HEK293 (cell line): ENCODE data around the gene SRRM5.

Source experiments
- CTCF ChIA-PET: fragments of 350-600 bp; formaldehyde crosslinking; extraction: SDS; loops from one replicate; lab custom pipeline; 2021; ENCODE audit warnings: antibody characterized with exemption; lab: Yijun Ruan, JAX
- POLR2A ChIA-PET: fragments of 300-600 bp; formaldehyde crosslinking; extraction: SDS; loops from one replicate; lab custom pipeline; 2020; ENCODE audit warnings: antibody characterized with exemption, inconsistent platforms; lab: Yijun Ruan, JAX
- H3K27ac ChIP-seq: fragments of 200-500 bp; sonication (Bioruptor generic); 2 replicates; pipeline ENCODE4 v1.5.1; 2014; ENCODE audit warnings: low read depth, low read length, control low read depth, inconsistent platforms; ENCODE audit errors: extremely low read depth
- H3K36me3 ChIP-seq, 2 experiments: fragments of 200-500 bp in 1 of 2; sonication (Bioruptor generic) in 1 of 2; 1 replicate in 1 of 2; 2 replicates in 1 of 2; pipeline ENCODE4 v1.5.1; 2014 to 2017; ENCODE audit warnings: inconsistent platforms in 2 of 2, low read length in 2 of 2; ENCODE audit not compliant: control insufficient read depth in 2 of 2, insufficient read depth in 1 of 2
- H3K4me1 ChIP-seq: fragments of 200-500 bp; sonication (Bioruptor generic); 2 replicates; pipeline ENCODE4 v1.5.1; 2014; ENCODE audit warnings: mild to moderate bottlenecking, low read length, inconsistent platforms; ENCODE audit not compliant: control insufficient read depth, insufficient read depth
- H3K4me3 ChIP-seq: 2 replicates; pipeline ENCODE4 v1.5.1; 2011; ENCODE audit warnings: low read depth, mild to moderate bottlenecking, control low read depth, low read length, moderate library complexity
- H3K9me3 ChIP-seq: fragments of 200-500 bp; sonication (Bioruptor generic); 2 replicates; pipeline ENCODE4 v1.5.1; 2014; ENCODE audit warnings: low read depth, low read length, inconsistent platforms; ENCODE audit not compliant: control insufficient read depth, insufficient read depth
- GFI1B ChIP-seq: fragments of 450-650 bp; formaldehyde crosslinking; IDR thresholded peaks from 2 replicates; pipeline ENCODE4 v1.5.1; 2016; ENCODE audit warnings: missing biosample characterization, missing genetic modification characterization
- HIC1 ChIP-seq: fragments of 450-650 bp; formaldehyde crosslinking; IDR thresholded peaks from 2 replicates; pipeline ENCODE4 v1.5.1; 2016; ENCODE audit warnings: missing biosample characterization, missing genetic modification characterization
- KLF8 ChIP-seq: fragments of 450-650 bp; formaldehyde crosslinking; IDR thresholded peaks from 2 replicates; pipeline ENCODE4 v1.5.1; 2016; ENCODE audit warnings: missing biosample characterization, missing genetic modification characterization
- KLF9 ChIP-seq: fragments of 450-650 bp; formaldehyde crosslinking; IDR thresholded peaks from 2 replicates; pipeline ENCODE4 v1.5.1; 2016; ENCODE audit warnings: missing biosample characterization, missing genetic modification characterization, low read depth
- MZF1 ChIP-seq: fragments of 450-650 bp; formaldehyde crosslinking; IDR thresholded peaks from 2 replicates; pipeline ENCODE4 v1.5.1; 2017; ENCODE audit warnings: missing biosample characterization, missing genetic modification characterization, borderline replicate concordance
- SETDB1 ChIP-seq: IDR thresholded peaks from one replicate; pipeline ENCODE4 v1.6.1; 2017; ENCODE audit warnings: mild to moderate bottlenecking, low read length, moderate library complexity, mixed read lengths; ENCODE audit not compliant: insufficient read length
- SP2 ChIP-seq: fragments of 450-650 bp; formaldehyde crosslinking; IDR thresholded peaks from 2 replicates; pipeline ENCODE4 v1.5.1; 2016; ENCODE audit warnings: missing biosample characterization, missing genetic modification characterization
- SP3 ChIP-seq: fragments of 450-650 bp; formaldehyde crosslinking; IDR thresholded peaks from 2 replicates; pipeline ENCODE4 v1.5.1; 2016; ENCODE audit warnings: missing biosample characterization, missing genetic modification characterization
- ZBTB26 ChIP-seq: fragments of 450-650 bp; formaldehyde crosslinking; optimal IDR thresholded peaks from 2 replicates; pipeline ENCODE3; 2016; ENCODE audit warnings: missing biosample characterization, mild to moderate bottlenecking, missing genetic modification characterization
- ZNF10 ChIP-seq: fragments of 450-650 bp; formaldehyde crosslinking; IDR thresholded peaks from 2 replicates; pipeline ENCODE4 v1.5.1; 2017; ENCODE audit warnings: missing biosample characterization, missing genetic modification characterization
- ZNF2 ChIP-seq: fragments of 450-650 bp; formaldehyde crosslinking; IDR thresholded peaks from 2 replicates; pipeline ENCODE4 v1.5.1; 2016; ENCODE audit warnings: missing biosample characterization, missing genetic modification characterization
- ZNF426 ChIP-seq: fragments of 450-650 bp; formaldehyde crosslinking; IDR thresholded peaks from 2 replicates; pipeline ENCODE4 v1.5.1; 2017; ENCODE audit warnings: missing biosample characterization, missing genetic modification characterization, mild to moderate bottlenecking, inconsistent platforms, moderate library complexity
- ZNF548 ChIP-seq: fragments of 450-650 bp; formaldehyde crosslinking; IDR thresholded peaks from 2 replicates; pipeline ENCODE4 v1.5.1; 2016; ENCODE audit warnings: missing biosample characterization, missing genetic modification characterization
- ZNF549 ChIP-seq: fragments of 450-650 bp; IDR thresholded peaks from 2 replicates; pipeline ENCODE4 v1.5.1; 2018; ENCODE audit warnings: missing biosample characterization, missing genetic modification characterization, mild to moderate bottlenecking, inconsistent platforms, moderate library complexity
- ZNF610 ChIP-seq: fragments of 450-650 bp; formaldehyde crosslinking; IDR thresholded peaks from 2 replicates; pipeline ENCODE4 v1.5.1; 2016; ENCODE audit warnings: missing biosample characterization, missing genetic modification characterization, borderline replicate concordance
- ZNF626 ChIP-seq: fragments of 450-650 bp; sonication (Bioruptor Pico); formaldehyde crosslinking; IDR thresholded peaks from 2 replicates; pipeline ENCODE4 v1.5.1; 2018; ENCODE audit warnings: missing biosample characterization, missing genetic modification characterization, inconsistent platforms
- ZNF76 ChIP-seq: fragments of 450-650 bp; formaldehyde crosslinking; IDR thresholded peaks from 2 replicates; pipeline ENCODE4; 2016; ENCODE audit warnings: low read depth, missing biosample characterization, missing genetic modification characterization, borderline replicate concordance
- ZSCAN5A ChIP-seq: fragments of 450-650 bp; formaldehyde crosslinking; IDR thresholded peaks from 2 replicates; pipeline ENCODE4 v1.5.1; 2016; ENCODE audit warnings: missing biosample characterization, missing genetic modification characterization
- TF ChIP-seq, protein P1 (sequence below): fragments of 450-650 bp; formaldehyde crosslinking; IDR thresholded peaks from 2 replicates; pipeline ENCODE4 v1.5.1; 2016; ENCODE audit warnings: missing biosample characterization, missing genetic modification characterization
- TF ChIP-seq, protein P2 (sequence below): fragments of 450-650 bp; formaldehyde crosslinking; IDR thresholded peaks from 2 replicates; pipeline ENCODE4; 2016; ENCODE audit warnings: missing biosample characterization, missing genetic modification characterization
- TF ChIP-seq, protein P3 (sequence below): fragments of 450-650 bp; formaldehyde crosslinking; IDR thresholded peaks from 2 replicates; pipeline ENCODE4 v1.5.1; 2016; ENCODE audit warnings: missing biosample characterization, missing genetic modification characterization

The SRRM5 gene

DNA sequence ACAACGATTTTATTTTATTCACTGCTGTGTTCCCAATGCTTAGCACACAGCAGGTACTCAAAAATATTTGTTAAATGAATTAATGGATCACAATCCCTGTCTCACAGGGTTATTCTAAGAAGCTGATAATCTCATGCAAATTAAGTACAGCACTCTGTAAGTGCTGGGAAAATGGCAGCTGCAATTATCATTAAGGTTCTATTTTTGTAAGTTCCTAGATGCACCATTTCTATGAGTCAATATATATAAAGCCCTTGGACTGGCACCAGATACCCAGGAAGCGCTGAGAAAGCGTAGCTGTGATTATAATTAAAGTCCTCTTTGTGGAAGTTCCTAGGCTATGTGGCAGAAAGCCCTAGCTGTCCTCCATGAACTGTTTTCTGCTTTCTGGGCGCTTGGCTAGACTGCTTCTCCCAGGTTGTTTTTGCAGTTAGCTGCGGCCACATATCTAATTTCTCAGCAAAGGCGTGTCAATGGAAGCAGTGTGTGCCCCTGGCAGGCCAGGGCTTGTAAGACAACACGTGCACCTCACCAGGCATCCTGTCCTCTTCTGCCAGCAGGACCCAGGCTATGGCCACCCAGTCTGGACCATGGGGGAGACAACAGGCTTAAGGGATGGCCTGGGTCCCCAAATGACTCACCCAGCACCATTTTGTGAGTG lies 5.2 kb upstream of the SRRM5 start (continued):
- TF ChIP-seq, protein P1, sequence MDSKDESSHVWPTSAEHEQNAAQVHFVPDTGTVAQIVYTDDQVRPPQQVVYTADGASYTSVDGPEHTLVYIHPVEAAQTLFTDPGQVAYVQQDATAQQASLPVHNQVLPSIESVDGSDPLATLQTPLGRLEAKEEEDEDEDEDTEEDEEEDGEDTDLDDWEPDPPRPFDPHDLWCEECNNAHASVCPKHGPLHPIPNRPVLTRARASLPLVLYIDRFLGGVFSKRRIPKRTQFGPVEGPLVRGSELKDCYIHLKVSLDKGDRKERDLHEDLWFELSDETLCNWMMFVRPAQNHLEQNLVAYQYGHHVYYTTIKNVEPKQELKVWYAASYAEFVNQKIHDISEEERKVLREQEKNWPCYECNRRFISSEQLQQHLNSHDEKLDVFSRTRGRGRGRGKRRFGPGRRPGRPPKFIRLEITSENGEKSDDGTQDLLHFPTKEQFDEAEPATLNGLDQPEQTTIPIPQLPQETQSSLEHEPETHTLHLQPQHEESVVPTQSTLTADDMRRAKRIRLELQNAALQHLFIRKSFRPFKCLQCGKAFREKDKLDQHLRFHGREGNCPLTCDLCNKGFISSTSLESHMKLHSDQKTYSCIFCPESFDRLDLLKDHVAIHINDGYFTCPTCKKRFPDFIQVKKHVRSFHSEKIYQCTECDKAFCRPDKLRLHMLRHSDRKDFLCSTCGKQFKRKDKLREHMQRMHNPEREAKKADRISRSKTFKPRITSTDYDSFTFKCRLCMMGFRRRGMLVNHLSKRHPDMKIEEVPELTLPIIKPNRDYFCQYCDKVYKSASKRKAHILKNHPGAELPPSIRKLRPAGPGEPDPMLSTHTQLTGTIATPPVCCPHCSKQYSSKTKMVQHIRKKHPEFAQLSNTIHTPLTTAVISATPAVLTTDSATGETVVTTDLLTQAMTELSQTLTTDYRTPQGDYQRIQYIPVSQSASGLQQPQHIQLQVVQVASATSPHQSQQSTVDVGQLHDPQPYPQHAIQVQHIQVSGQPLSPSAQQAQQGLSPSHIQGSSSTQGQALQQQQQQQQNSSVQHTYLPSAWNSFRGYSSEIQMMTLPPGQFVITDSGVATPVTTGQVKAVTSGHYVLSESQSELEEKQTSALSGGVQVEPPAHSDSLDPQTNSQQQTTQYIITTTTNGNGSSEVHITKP (tag by site-specific recombination): no peak
- TF ChIP-seq ZNF549 (tag by site-specific recombination): no peak
- TF ChIP-seq SP3: no peak
- TF ChIP-seq ZNF610 (tag by site-specific recombination): no peak
- TF ChIP-seq ZNF76: no peak
- no peak for TF ChIP-seq KLF8
- no peak for TF ChIP-seq SP2 (tag by site-specific recombination)
- TF ChIP-seq, all 188 proteins: peak for 8

DNA sequence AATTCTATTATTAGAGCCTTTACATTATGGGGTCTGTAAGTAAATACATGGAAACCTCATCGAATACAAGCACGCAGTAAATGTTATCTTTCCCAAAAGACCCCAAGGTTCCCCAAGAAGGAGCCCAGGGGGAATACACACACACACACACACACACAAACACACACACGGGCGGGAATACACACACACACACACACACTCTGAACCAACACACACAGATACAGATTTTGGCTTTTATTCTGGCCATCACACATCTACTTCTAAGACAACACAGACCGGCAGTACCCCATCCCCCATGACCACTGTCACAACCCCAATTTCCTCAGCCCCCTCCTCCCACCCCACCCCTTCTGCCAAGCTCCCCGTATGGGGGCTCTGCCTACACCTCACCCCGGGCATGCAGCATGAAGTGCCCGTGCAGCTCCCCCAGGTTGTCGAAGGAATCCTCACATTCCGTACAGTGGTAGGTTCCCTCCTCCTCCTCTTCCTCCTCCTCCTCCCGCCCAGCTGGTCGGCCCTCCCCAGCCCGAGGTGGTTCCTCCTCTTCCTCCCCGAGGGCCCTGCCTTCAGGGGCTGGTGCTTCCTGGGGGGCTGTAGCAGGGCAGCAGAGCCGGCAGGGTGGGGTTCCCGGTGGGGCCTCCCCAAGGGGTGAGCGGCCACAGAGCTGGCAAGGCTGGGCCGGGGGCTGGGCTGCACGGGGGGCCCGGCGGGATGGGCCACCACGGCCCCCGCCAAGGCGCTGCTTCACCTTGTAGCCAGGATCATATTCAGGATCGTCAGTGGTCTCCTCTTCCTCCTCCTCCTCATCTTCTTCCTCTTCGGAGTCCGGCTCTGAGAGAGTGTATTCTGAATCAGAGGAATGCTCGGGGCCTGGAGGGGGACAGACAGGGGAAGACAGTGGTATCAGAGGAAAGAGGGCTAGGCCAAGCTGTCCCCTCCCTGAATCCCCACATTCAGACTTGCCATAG lies 4.4 kb upstream of the SRRM5 start:
- POLR2A ChIA-PET: interaction anchor here (0.6 to 3.4 kb wide), 3 partner anchors 11 to 14 kb away, joined by 3 to 19 read pairs (median 4); partner anchors contain the start of genes IRGQ and ZNF576
- CTCF ChIA-PET: interaction anchor here (1.0 to 3.1 kb wide), 5 partner anchors 44 to 138 kb away, joined by 3 to 11 read pairs (median 4); no protein-coding TSS in a partner anchor
- peaks cover 44 to 75% of the 10 kb centered on the region in 2 experiments for H3K36me3 ChIP-seq
- TF ChIP-seq ZNF626 (tag by site-specific recombination) (no peak), GFI1B (tag by site-specific recombination) (no peak), ZSCAN5A (tag by site-specific recombination) (no peak), ZNF426 (tag by site-specific recombination) (no peak), MZF1 (tag by site-specific recombination) (no peak), SETDB1 (no peak), KLF9 (tag by site-specific recombination) (no peak), ZNF548 (tag by site-specific recombination) (no peak), ZBTB26 (no peak), HIC1 (no peak), SP2 (tag by site-specific recombination) (peak; percentile 50), ZNF2 (no peak), ZNF10 (no peak)
- TF ChIP-seq, protein P2, sequence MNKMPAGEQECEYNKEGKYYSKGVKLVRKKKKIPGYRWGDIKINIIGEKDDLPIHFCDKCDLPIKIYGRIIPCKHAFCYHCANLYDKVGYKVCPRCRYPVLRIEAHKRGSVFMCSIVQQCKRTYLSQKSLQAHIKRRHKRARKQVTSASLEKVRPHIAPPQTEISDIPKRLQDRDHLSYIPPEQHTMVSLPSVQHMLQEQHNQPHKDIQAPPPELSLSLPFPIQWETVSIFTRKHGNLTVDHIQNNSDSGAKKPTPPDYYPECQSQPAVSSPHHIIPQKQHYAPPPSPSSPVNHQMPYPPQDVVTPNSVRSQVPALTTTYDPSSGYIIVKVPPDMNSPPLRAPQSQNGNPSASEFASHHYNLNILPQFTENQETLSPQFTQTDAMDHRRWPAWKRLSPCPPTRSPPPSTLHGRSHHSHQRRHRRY: 0 out of 2 replicates have a peak, but pooled peaks have one; percentile 72
- TF ChIP-seq, protein P3, sequence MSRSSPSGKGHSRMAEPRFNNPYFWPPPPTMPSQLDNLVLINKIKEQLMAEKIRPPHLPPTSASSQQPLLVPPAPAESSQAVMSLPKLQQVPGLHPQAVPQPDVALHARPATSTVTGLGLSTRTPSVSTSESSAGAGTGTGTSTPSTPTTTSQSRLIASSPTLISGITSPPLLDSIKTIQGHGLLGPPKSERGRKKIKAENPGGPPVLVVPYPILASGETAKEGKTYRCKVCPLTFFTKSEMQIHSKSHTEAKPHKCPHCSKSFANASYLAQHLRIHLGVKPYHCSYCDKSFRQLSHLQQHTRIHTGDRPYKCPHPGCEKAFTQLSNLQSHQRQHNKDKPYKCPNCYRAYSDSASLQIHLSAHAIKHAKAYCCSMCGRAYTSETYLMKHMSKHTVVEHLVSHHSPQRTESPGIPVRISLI (tag by site-specific recombination): no peak

More for the DNA sequence above, 4.4 kb upstream of the SRRM5 start:
- H3K27ac ChIP-seq: peak overlapping the region; percentile 58
- H3K4me3 ChIP-seq: no peak overlapping the region
- no peaks in the 10 kb centered on the region for H3K9me3 ChIP-seq
- peaks cover 28% of the 10 kb centered on the region for H3K4me1 ChIP-seq
